Keratinocyte (primary cell): ENCODE data around the gene RELCH. TPM values are rescaled to one million over a fixed set of nuclear protein-coding genes. Genes with fewer than 3 reads are reported as not detected.

Experiments
- DNase-seq: peaks from one replicate; pipeline ENCODE4 v3.0.0-alpha.2; 2011; ENCODE audit warnings: low read depth, missing footprints, low spot score
- FAIRE-seq: peaks from 2 replicates; lab custom pipeline; 2011; peaks lifted over from hg19 to GRCh38; lab: Jason Lieb, UNC
- H2AFZ ChIP-seq: 2 replicates; pipeline ENCODE4 v1.6.0; 2012; ENCODE audit warnings: low read length, control low read depth, inconsistent platforms; ENCODE audit not compliant: control insufficient read depth
- H3K27ac ChIP-seq: 2 replicates; pipeline ENCODE4 v1.5.1; 2011; ENCODE audit warnings: low read length; ENCODE audit not compliant: control insufficient read depth, insufficient read depth
- H3K27me3 ChIP-seq: 3 replicates; pipeline ENCODE4 v1.6.0; 2011; ENCODE audit warnings: low read length; ENCODE audit not compliant: control insufficient read depth, insufficient read depth; ENCODE audit errors: extremely low read depth
- H3K36me3 ChIP-seq, 2 experiments: 2 replicates in 1 of 2; 3 replicates in 1 of 2; pipeline ENCODE4 v1.5.1; 2011; ENCODE audit warnings: low read length in 2 of 2, mild to moderate bottlenecking in 1 of 2; ENCODE audit not compliant: control insufficient read depth in 2 of 2, insufficient read depth in 2 of 2; ENCODE audit errors: extremely low read depth in 1 of 2
- H3K4me1 ChIP-seq: 3 replicates; pipeline ENCODE4 v1.5.1; 2011; ENCODE audit warnings: low read length; ENCODE audit not compliant: control insufficient read depth, insufficient read depth; ENCODE audit errors: extremely low read depth
- H3K4me2 ChIP-seq: 3 replicates; pipeline ENCODE4 v1.6.0; 2011; ENCODE audit warnings: low read depth, low read length; ENCODE audit not compliant: control insufficient read depth, insufficient read depth; ENCODE audit errors: extremely low read depth
- H3K4me3 ChIP-seq, 3 experiments: fragments of 200-600 bp in 1 of 3; sonication (generic) in 1 of 3; 2 replicates in 2 of 3; 3 replicates in 1 of 3; pipeline ENCODE4 v1.5.1; 2011 to 2016; ENCODE audit warnings: low read length in 3 of 3, mild to moderate bottlenecking in 3 of 3, control low read depth in 2 of 3, inconsistent platforms in 1 of 3, low read depth in 1 of 3, mixed read lengths in 1 of 3, mixed run types in 1 of 3, moderate library complexity in 1 of 3; ENCODE audit not compliant: control insufficient read depth in 2 of 3, insufficient read depth in 2 of 3; ENCODE audit errors: extremely low read depth in 1 of 3
- H3K79me2 ChIP-seq: 2 replicates; pipeline ENCODE4 v1.6.0; 2012; ENCODE audit warnings: low read length; ENCODE audit not compliant: control insufficient read depth, insufficient read depth
- H3K9ac ChIP-seq: 3 replicates; pipeline ENCODE4 v1.6.0; 2011; ENCODE audit warnings: low read length; ENCODE audit not compliant: control insufficient read depth, insufficient read depth; ENCODE audit errors: extremely low read depth
- H3K9me1 ChIP-seq: 3 replicates; pipeline ENCODE4 v1.6.0; 2011; ENCODE audit warnings: low read length; ENCODE audit not compliant: control insufficient read depth, insufficient read depth; ENCODE audit errors: extremely low read depth
- H3K9me3 ChIP-seq: 2 replicates; pipeline ENCODE4 v1.5.1; 2012; ENCODE audit warnings: low read depth, low read length; ENCODE audit not compliant: control insufficient read depth
- H4K20me1 ChIP-seq: 3 replicates; pipeline ENCODE4 v1.6.0; 2011; ENCODE audit warnings: low read length; ENCODE audit not compliant: control insufficient read depth, insufficient read depth; ENCODE audit errors: extremely low read depth
- EZH2 ChIP-seq: IDR thresholded peaks from one replicate; pipeline ENCODE4 v1.6.1; 2012; ENCODE audit warnings: inconsistent platforms, mild to moderate bottlenecking, low read length, moderate library complexity
- dilution Hi-C: fragments of 300-500 bp; cut with MboI; formaldehyde crosslinking; loops from one replicate; pipeline ENCODE4 v1.7.0; 2020; ENCODE audit warnings: low sequenced_read_pairs; ENCODE audit not compliant: extremely low pct_ligation_motif_present
- polyA plus RNA-seq, 5 experiments: library from polyadenylated mRNA; depleted of rRNA in 3 of 5; stranded (reverse) in 3 of 5; stranded (forward) in 1 of 5; unstranded in 1 of 5; fragments of >200 nt; gene quantifications; 1 replicate in 1 of 5; 2 replicates in 3 of 5; 3 replicates in 1 of 5; pipeline versions ENCODE4 v1.2.1 to v1.2.3, GENCODE V29; 2011 to 2012; ENCODE audit warnings: missing spikeins in 2 of 5, low read depth in 1 of 5, low replicate concordance in 1 of 5
- TF ChIP-seq, protein P1 (sequence below), 3 experiments: IDR thresholded peaks in 1 of 3; conservative IDR thresholded peaks in 1 of 3; optimal IDR thresholded peaks in 1 of 3; 2 replicates in 2 of 3; 3 replicates in 1 of 3; pipeline versions ENCODE3 to v1.5.1; 2011; ENCODE audit warnings: low read length in 3 of 3, mild to moderate bottlenecking in 3 of 3, moderate library complexity in 2 of 3, control low read depth in 1 of 3, inconsistent platforms in 1 of 3; ENCODE audit not compliant: insufficient read depth in 2 of 3; ENCODE audit errors: extremely low read depth in 1 of 3

The RELCH gene
- polyA plus RNA-seq, 1 donor (not counting 4 experiments of a cell fraction or from before 2014, with no cell fraction given), result 21.8 TPM

DNA sequence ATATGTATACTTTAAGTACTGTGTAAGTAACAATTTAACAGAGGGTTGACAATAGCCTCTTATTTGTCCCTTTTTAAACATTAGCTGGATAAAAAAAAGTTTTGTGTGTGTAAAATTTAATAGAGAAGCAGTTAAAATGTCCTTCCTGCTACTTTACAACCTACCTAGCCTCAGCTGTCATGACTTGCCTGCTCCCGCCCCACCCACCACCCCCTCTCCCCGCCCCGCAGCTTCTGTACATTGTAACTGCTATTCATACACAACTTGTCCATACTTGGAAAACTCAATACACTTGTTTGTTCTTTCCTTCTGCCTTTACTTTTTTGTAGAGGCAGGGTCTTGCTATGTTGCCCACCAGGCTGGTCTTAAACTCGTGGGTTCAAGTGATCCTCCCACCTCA lies 19.5 kb downstream of the RELCH start:
- dilution Hi-C loops, result no loop called here
- TF ChIP-seq, protein P1, sequence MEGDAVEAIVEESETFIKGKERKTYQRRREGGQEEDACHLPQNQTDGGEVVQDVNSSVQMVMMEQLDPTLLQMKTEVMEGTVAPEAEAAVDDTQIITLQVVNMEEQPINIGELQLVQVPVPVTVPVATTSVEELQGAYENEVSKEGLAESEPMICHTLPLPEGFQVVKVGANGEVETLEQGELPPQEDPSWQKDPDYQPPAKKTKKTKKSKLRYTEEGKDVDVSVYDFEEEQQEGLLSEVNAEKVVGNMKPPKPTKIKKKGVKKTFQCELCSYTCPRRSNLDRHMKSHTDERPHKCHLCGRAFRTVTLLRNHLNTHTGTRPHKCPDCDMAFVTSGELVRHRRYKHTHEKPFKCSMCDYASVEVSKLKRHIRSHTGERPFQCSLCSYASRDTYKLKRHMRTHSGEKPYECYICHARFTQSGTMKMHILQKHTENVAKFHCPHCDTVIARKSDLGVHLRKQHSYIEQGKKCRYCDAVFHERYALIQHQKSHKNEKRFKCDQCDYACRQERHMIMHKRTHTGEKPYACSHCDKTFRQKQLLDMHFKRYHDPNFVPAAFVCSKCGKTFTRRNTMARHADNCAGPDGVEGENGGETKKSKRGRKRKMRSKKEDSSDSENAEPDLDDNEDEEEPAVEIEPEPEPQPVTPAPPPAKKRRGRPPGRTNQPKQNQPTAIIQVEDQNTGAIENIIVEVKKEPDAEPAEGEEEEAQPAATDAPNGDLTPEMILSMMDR (optimal IDR thresholded peaks at IDR 0.05 in 1 of 3, IDR thresholded peaks at IDR 0.05 in 1 of 3, conservative IDR thresholded peaks at IDR 0.05 in 1 of 3; ENCODE audit: extremely low read depth in 1 of 3, insufficient read depth in 2 of 3, low read length in 3 of 3), result no peak
- TF ChIP-seq EZH2, result no peak
- peaks cover 15% of the 10 kb centered on the region for H3K4me1 ChIP-seq

DNA sequence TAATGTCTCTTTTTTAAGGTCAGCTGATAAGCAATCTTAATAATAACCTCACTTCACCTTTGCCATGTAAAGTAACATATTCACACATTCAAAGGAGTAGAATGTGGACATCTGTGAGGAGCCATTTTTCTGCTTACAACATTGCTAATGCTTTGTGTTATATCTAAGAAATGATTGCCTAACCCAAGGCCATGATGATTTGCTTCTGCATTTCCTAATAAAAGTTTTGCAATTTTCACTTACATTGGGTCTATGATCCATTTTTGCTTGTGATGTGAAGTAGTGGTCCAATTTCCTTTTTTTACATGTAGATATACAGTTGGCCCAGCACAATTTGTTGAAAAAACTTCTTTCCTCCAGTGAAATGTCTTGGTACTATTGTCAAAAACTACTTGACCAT lies 22.0 kb downstream of the RELCH start:
- no peak overlapping the region for H2AFZ ChIP-seq
- dilution Hi-C loops, result no loop called here
- no peaks in the 10 kb centered on the region for H3K9me3 ChIP-seq
- H3K36me3 ChIP-seq, result peaks cover 0 to 2% of the 10 kb centered on the region in 2 experiments
- H3K27me3 ChIP-seq, result no peaks in the 10 kb centered on the region
- H3K4me3 ChIP-seq, result no peak overlapping the region
- FAIRE-seq (no peak), DNase-seq (no peak)
- H3K9ac ChIP-seq, result no peak overlapping the region
- no peak overlapping the region for H3K27ac ChIP-seq
- H3K4me1 ChIP-seq, result peaks cover 8% of the 10 kb centered on the region
- H3K79me2 ChIP-seq, result peaks cover 63% of the 10 kb centered on the region
- no peaks in the 10 kb centered on the region for H3K9me1 ChIP-seq
- TF ChIP-seq, protein P1 (optimal IDR thresholded peaks at IDR 0.05 in 1 of 3, IDR thresholded peaks at IDR 0.05 in 1 of 3, conservative IDR thresholded peaks at IDR 0.05 in 1 of 3; ENCODE audit: extremely low read depth in 1 of 3, insufficient read depth in 2 of 3, low read length in 3 of 3), result no peak
- TF ChIP-seq EZH2, result no peak
- no peaks in the 10 kb centered on the region for H4K20me1 ChIP-seq
- H3K4me2 ChIP-seq, result no peak overlapping the region

More for the DNA sequence above, 19.5 kb downstream of the RELCH start:
- H3K4me2 ChIP-seq, result peak overlapping the region; percentile 58
- no peak overlapping the region for H3K27ac ChIP-seq
- no peaks in the 10 kb centered on the region for H3K9me1 ChIP-seq
- DNase-seq, result no peak
- no peaks in the 10 kb centered on the region for H3K27me3 ChIP-seq
- no peaks in the 10 kb centered on the region for H4K20me1 ChIP-seq
- H2AFZ ChIP-seq, result no peak overlapping the region
- no peaks in the 10 kb centered on the region for H3K36me3 ChIP-seq
- no peak overlapping the region for H3K4me3 ChIP-seq
- peak; percentile 71 for FAIRE-seq
- H3K9ac ChIP-seq, result no peak overlapping the region
- H3K79me2 ChIP-seq, result peaks cover 81% of the 10 kb centered on the region
- no peaks in the 10 kb centered on the region for H3K9me3 ChIP-seq
